HepG2 (cell line): ENCODE data around the gene CRB1. TPM values are rescaled to one million over a fixed set of nuclear protein-coding genes. Genes with fewer than 3 reads are reported as not detected.

Experiments used
- ATAC-seq: fragments of 200-7000 bp; cut with Tn5 transposase; 3 replicates; pipeline ENCODE4 v1.9.1; 2020; ENCODE audit warnings: mild to moderate bottlenecking, moderate library complexity
- BruUV-seq: library from RNA; stranded (reverse); fragments of 400-500 nt; replicated peaks from 2 replicates; lab custom pipeline; 2021; lab: Mats Ljungman, UMichigan
- CTCF ChIA-PET: fragments of 300-600 bp; formaldehyde crosslinking; extraction: SDS; loops from one replicate; lab custom pipeline; 2021; ENCODE audit warnings: low total read pairs, inconsistent platforms, low intra/inter-chr PET ratio; lab: Yijun Ruan, JAX
- POLR2A ChIA-PET: fragments of 350-600 bp; sonication (Branson Sonifier 250); formaldehyde crosslinking; loops from one replicate; lab custom pipeline; 2020; ENCODE audit warnings: antibody characterized with exemption, inconsistent platforms; lab: Yijun Ruan, JAX
- DNase-seq: peaks from one replicate; pipeline ENCODE4 v3.0.0-alpha.2; 2015; ENCODE audit warnings: low spot score
- FAIRE-seq: peaks from 3 replicates; lab custom pipeline; 2011; peaks lifted over from hg19 to GRCh38; lab: Jason Lieb, UNC
- H2AFZ ChIP-seq: one replicate; pipeline ENCODE4 v1.6.1; 2011; ENCODE audit warnings: low read length, inconsistent platforms
- H3K27ac ChIP-seq: fragments of 300-600 bp; 3 replicates; pipeline ENCODE4 v1.8.0; 2011; ENCODE audit warnings: mixed run types, mild to moderate bottlenecking, mixed read lengths, low read length, inconsistent platforms; ENCODE audit not compliant: insufficient read depth; ENCODE audit errors: extremely low read length
- H3K27me3 ChIP-seq, 2 experiments: fragments of 200-600 bp in 1 of 2; 2 replicates in 1 of 2; 3 replicates in 1 of 2; pipeline versions ENCODE4 v1.6.0 to v1.8.0; 2011; ENCODE audit warnings: low read length in 2 of 2, mild to moderate bottlenecking in 2 of 2, moderate library complexity in 2 of 2, inconsistent platforms in 1 of 2; ENCODE audit not compliant: insufficient read depth in 2 of 2, control insufficient read depth in 1 of 2
- H3K36me3 ChIP-seq, 2 experiments: fragments of 200-600 bp in 1 of 2; replicated peaks in 1 of 2; 2 replicates in 1 of 2; 3 replicates in 1 of 2; pipeline versions ENCODE4 v1.5.1 to v1.8.0; 2011; ENCODE audit warnings: low read length in 2 of 2, inconsistent platforms in 1 of 2; ENCODE audit not compliant: insufficient read depth in 2 of 2, control insufficient read depth in 1 of 2
- H3K4me1 ChIP-seq: 2 replicates; pipeline ENCODE4 v1.5.1; 2012; ENCODE audit warnings: low read length, inconsistent platforms; ENCODE audit not compliant: insufficient read depth
- H3K4me2 ChIP-seq: 2 replicates; pipeline ENCODE4 v1.6.0; 2011; ENCODE audit warnings: low read depth, low read length, inconsistent platforms
- H3K4me3 ChIP-seq, 3 experiments: fragments of 200-600 bp in 1 of 3; sonication (generic), shearing (Covaris generic) in 1 of 3; replicated peaks in 1 of 3; 2 replicates each; pipeline ENCODE4 v1.5.1; 2011 to 2016; ENCODE audit warnings: low read length in 3 of 3, inconsistent platforms in 2 of 3, low read depth in 2 of 3, mild to moderate bottlenecking in 2 of 3, control low read depth in 1 of 3, mixed read lengths in 1 of 3; ENCODE audit not compliant: insufficient read depth in 1 of 3
- H3K79me2 ChIP-seq: one replicate; pipeline ENCODE4 v1.6.1; 2011; ENCODE audit warnings: low read length, inconsistent platforms; ENCODE audit not compliant: insufficient read depth
- H3K9ac ChIP-seq: 2 replicates; pipeline ENCODE4 v1.6.0; 2011; ENCODE audit warnings: mild to moderate bottlenecking, low read depth, low read length, inconsistent platforms; ENCODE audit not compliant: insufficient read depth
- H3K9me3 ChIP-seq: 2 replicates; pipeline ENCODE4 v1.5.1; 2012; ENCODE audit warnings: mild to moderate bottlenecking, low read length
- H4K20me1 ChIP-seq: 2 replicates; pipeline ENCODE4 v1.6.0; 2011; ENCODE audit warnings: inconsistent platforms, mild to moderate bottlenecking, low read length, moderate library complexity; ENCODE audit not compliant: insufficient read depth
- ARID2 ChIP-seq: sonication (generic); formaldehyde crosslinking; IDR thresholded peaks from 2 replicates; pipeline ENCODE4 v1.8.1; 2022; ENCODE audit warnings: mild to moderate bottlenecking, missing genetic modification reagents, borderline replicate concordance
- NFE2L2 ChIP-seq: fragments of 150-350 bp; IDR thresholded peaks from 2 replicates; pipeline ENCODE4 v1.6.1; 2014; ENCODE audit warnings: low read length
- NFKB2 ChIP-seq: sonication (generic); formaldehyde crosslinking; IDR thresholded peaks from 2 replicates; pipeline ENCODE4 v1.4.0; 2020; ENCODE audit warnings: missing genetic modification reagents, borderline replicate concordance
- THRA ChIP-seq: sonication (generic); formaldehyde crosslinking; IDR thresholded peaks from 2 replicates; pipeline ENCODE4 v1.4.0; 2020; ENCODE audit warnings: missing genetic modification reagents, borderline replicate concordance
- ZFX ChIP-seq: sonication (generic); formaldehyde crosslinking; IDR thresholded peaks from 2 replicates; pipeline ENCODE4 v1.4.0; 2020; ENCODE audit warnings: mild to moderate bottlenecking, low read depth, missing genetic modification reagents, moderate library complexity
- ZNF589 ChIP-seq: sonication (generic); formaldehyde crosslinking; conservative IDR thresholded peaks from 2 replicates; pipeline ENCODE4 v1.8.0; 2022; ENCODE audit warnings: mild to moderate bottlenecking, moderate library complexity, missing genetic modification reagents
- ZNF605 ChIP-seq: sonication (generic); formaldehyde crosslinking; IDR thresholded peaks from 2 replicates; pipeline ENCODE4 v1.8.0; 2022; ENCODE audit warnings: mild to moderate bottlenecking, missing genetic modification reagents
- ZNF724P ChIP-seq: sonication (generic); formaldehyde crosslinking; IDR thresholded peaks from 2 replicates; pipeline ENCODE4 v1.8.0; 2022; ENCODE audit warnings: missing genetic modification reagents, borderline replicate concordance
- WGBS: methylation state at CpG from one replicate; pipeline ENCODE4 v1.1.6; 2017; ENCODE audit warnings: low lambda C conversion rate; 5-methylcytosine and 5-hydroxymethylcytosine counted together
- in situ Hi-C: cut with HindIII; loops from 2 replicates; pipeline ENCODE4 v1.10.0; 2017; ENCODE audit warnings: low pct_unique_long_range_greater_than_20kb; ENCODE audit not compliant: extremely low pct_ligation_motif_present
- intact Hi-C: fragments of 100-400 bp; cut with micrococcal nuclease; formaldehyde crosslinking; loops from one replicate; pipeline ENCODE4 v1.10.0; 2022; ENCODE audit not compliant: unreplicated experiment
- polyA plus RNA-seq, 8 experiments: library from polyadenylated mRNA; depleted of rRNA in 3 of 8; stranded (reverse) in 7 of 8; unstranded in 1 of 8; fragments of >200 nt; fragmentation: Illumina TruSeq in 4 of 8; extraction: Trizol in 4 of 8; gene quantifications; 2 replicates each; pipeline versions ENCODE4 v1.2.1 to v1.2.3, GENCODE V29; 2011 to 2016; ENCODE audit warnings: low read depth in 4 of 8, missing spikeins in 1 of 8, mixed read lengths in 1 of 8; ENCODE audit not compliant: insufficient read depth in 1 of 8
- total RNA-seq, 5 experiments: library from RNA; depleted of rRNA; stranded (reverse); fragments of >200 nt; fragmentation: Illumina TruSeq; extraction: Trizol; gene quantifications; 2 replicates each; pipeline ENCODE4 v1.2.3, GENCODE V29; 2016; ENCODE audit warnings: low read depth in 1 of 5
- TF ChIP-seq, protein P1 (sequence below): IDR thresholded peaks from 2 replicates; pipeline ENCODE4 v1.6.1; 2016; ENCODE audit warnings: mild to moderate bottlenecking

The CRB1 gene
- total and polyA plus RNA-seq, 2 of the 13 experiments (the other 11 are each of a cell fraction or from before 2014, with no cell fraction given): 0.01 TPM; not detected in 1

DNA sequence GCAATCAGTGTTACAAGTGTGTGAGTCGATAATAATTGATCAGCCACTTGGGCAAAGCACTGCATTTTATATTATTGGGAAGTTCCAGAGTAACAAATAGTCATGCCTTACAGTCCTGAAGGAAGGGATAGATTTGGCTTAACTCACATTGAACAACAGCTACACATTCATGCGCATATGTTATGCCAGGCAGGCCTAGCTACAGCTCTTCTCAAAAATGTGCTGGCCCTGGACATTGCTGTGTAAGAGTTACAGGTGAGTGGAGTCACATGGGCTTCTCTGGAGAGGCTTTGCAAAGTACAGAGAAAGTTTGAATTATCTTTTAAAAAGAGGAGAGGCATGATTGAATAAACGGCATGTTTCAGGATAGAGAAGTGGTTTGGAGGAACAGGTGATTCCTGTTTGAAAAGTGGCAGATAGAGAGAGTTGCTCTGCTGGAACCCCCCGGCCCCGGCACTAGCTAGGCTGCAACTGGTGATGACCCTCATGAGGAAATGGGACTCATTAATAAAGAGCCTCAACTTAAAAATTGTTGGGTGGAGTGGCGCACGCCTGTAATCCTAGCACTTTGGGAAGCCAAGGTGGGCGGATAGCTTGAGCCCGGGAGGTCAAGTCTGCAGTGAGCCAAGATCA, 200.6 kb downstream of the CRB1 start:
- in situ Hi-C loops: no loop called here
- POLR2A ChIA-PET: no interaction called here
- no peak overlapping the region for H3K9ac ChIP-seq
- BruUV-seq: no TSS peak
- TF ChIP-seq ZNF605 (CRISPR knock-in tag) (no peak), ARID2 (no peak), ZNF724P (CRISPR knock-in tag) (no peak), NFE2L2 (no peak), NFKB2 (CRISPR knock-in tag) (no peak), ZNF589 (CRISPR knock-in tag) (no peak), THRA (no peak), ZFX (no peak)
- TF ChIP-seq, protein P1, sequence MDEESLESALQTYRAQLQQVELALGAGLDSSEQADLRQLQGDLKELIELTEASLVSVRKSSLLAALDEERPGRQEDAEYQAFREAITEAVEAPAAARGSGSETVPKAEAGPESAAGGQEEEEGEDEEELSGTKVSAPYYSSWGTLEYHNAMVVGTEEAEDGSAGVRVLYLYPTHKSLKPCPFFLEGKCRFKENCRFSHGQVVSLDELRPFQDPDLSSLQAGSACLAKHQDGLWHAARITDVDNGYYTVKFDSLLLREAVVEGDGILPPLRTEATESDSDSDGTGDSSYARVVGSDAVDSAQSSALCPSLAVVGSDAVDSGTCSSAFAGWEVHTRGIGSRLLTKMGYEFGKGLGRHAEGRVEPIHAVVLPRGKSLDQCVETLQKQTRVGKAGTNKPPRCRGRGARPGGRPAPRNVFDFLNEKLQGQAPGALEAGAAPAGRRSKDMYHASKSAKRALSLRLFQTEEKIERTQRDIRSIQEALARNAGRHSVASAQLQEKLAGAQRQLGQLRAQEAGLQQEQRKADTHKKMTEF: no peak
- TF ChIP-seq, all 625 proteins: peak for 0
- FAIRE-seq (no peak), DNase-seq (no peak), ATAC-seq (no peak)
- no peaks in the 10 kb centered on the region for H3K27me3 ChIP-seq
- CTCF ChIA-PET: no interaction called here
- H3K79me2 ChIP-seq: no peaks in the 10 kb centered on the region
- 43% methylated on average over 9 of the region's 9 CpGs for WGBS
- no peak overlapping the region for H2AFZ ChIP-seq
- peaks cover 6% of the 10 kb centered on the region; the same call in 1 of the 2 replicates for H3K4me1 ChIP-seq
- H3K9me3 ChIP-seq: no peaks in the 10 kb centered on the region
- no peak overlapping the region for H3K27ac ChIP-seq
- intact Hi-C loops: no loop called here
- no peaks in the 10 kb centered on the region for H3K36me3 ChIP-seq
- H3K4me3 ChIP-seq: no peak overlapping the region
- H4K20me1 ChIP-seq: no peaks in the 10 kb centered on the region
- H3K4me2 ChIP-seq: no peak overlapping the region
